Measurements from ENCODE around the gene PDIK1L.

The PDIK1L gene

GRCh38 chr1:26111530-26112406, at the start of gene PDIK1L:
Gene PDIK1L (plus strand): TSS chr1:26111824. CDS start chr1:26114309, 2,485 bp downstream.
- DNase-seq (ENCODE audit: low read depth in 2 of 2) = peak; percentile 92 to 93

- DNase-seq (ENCODE audit: low read depth in 2 of 2) = no peak
Measured at GRCh38 chr1:26064553-26064952, 47.1 kb upstream of the PDIK1L start.

- DNase-seq (ENCODE audit: low read depth in 2 of 2) = no peak
Measured at GRCh38 chr1:26066160-26066559, 45.5 kb upstream of the PDIK1L start.

GRCh38 chr1:26066857-26067256, 44.8 kb upstream of the PDIK1L start:
- DNase-seq (ENCODE audit: low read depth in 2 of 2) = no peak

GRCh38 chr1:26067432-26067911, 44.2 kb upstream of the PDIK1L start, which contains the start of gene TRIM63:
Gene TRIM63 (minus strand): TSS chr1:26067630. CDS start chr1:26067494, 136 bp downstream.
- no peak for DNase-seq (ENCODE audit: low read depth in 2 of 2)

- no peak for DNase-seq (ENCODE audit: low read depth in 2 of 2)
Measured at GRCh38 chr1:26069941-26070295, 41.7 kb upstream of the PDIK1L start.

GRCh38 chr1:26070296-26070962, 41.2 kb upstream of the PDIK1L start:
- DNase-seq (ENCODE audit: low read depth in 2 of 2) = no peak

GRCh38 chr1:26070963-26071342, 40.7 kb upstream of the PDIK1L start:
- DNase-seq (ENCODE audit: low read depth in 2 of 2) = no peak

- no peak for DNase-seq (ENCODE audit: low read depth in 2 of 2)
Measured at GRCh38 chr1:26072305-26072704, 39.3 kb upstream of the PDIK1L start.

- DNase-seq (ENCODE audit: low read depth in 2 of 2) = no peak
Measured at GRCh38 chr1:26075421-26076144, 36.0 kb upstream of the PDIK1L start.

GRCh38 chr1:26077524-26077923, 34.1 kb upstream of the PDIK1L start:
- DNase-seq (ENCODE audit: low read depth in 2 of 2) = no peak

GRCh38 chr1:26078286-26079177, 33.1 kb upstream of the PDIK1L start:
- no peak for DNase-seq (ENCODE audit: low read depth in 2 of 2)

GRCh38 chr1:26079178-26079563, 32.5 kb upstream of the PDIK1L start:
- DNase-seq (ENCODE audit: low read depth in 2 of 2) = no peak

GRCh38 chr1:26079960-26080814, 31.4 kb upstream of the PDIK1L start:
- no peak for DNase-seq (ENCODE audit: low read depth in 2 of 2)

- no peak for DNase-seq (ENCODE audit: low read depth in 2 of 2)
Measured at GRCh38 chr1:26081267-26082019, 30.2 kb upstream of the PDIK1L start.

GRCh38 chr1:26082020-26082350, 29.6 kb upstream of the PDIK1L start:
- DNase-seq (ENCODE audit: low read depth in 2 of 2) = no peak

GRCh38 chr1:26083208-26083607, 28.4 kb upstream of the PDIK1L start:
- DNase-seq (ENCODE audit: low read depth in 2 of 2) = no peak

- DNase-seq (ENCODE audit: low read depth in 2 of 2) = no peak
Measured at GRCh38 chr1:26084091-26084561, 27.5 kb upstream of the PDIK1L start.

GRCh38 chr1:26084844-26085243, 26.8 kb upstream of the PDIK1L start:
- DNase-seq (ENCODE audit: low read depth in 2 of 2) = no peak

- DNase-seq (ENCODE audit: low read depth in 2 of 2) = no peak
Measured at GRCh38 chr1:26089125-26089524, 22.5 kb upstream of the PDIK1L start.

Data from fibroblast of skin of left quadriceps (primary cell).